ENCODE data around the gene STXBP5. TPM values are rescaled to one million over a fixed set of nuclear protein-coding genes. Genes with fewer than 3 reads are reported as not detected.

Gene STXBP5
- total RNA-seq, 3 donors from 2014 or later (not counting 1 experiment from before 2014, with no cell fraction given), result 22.9 to 43.9 (median 35.9) TPM

- Mint-ChIP-seq H3K36me3 (no peaks in the 10 kb centered on the region), H3K9me3 (peaks cover 5 to 7% of the 10 kb centered on the region in 2 donors), H3K4me1 (peaks cover 0 to 2% of the 10 kb centered on the region in 2 donors), H3K4me3 (no peak overlapping the region), H3K27ac (no peak overlapping the region), H3K27me3 (ENCODE audit: low read depth in 2 of 2) (peaks cover 0 to 3% of the 10 kb centered on the region in 2 donors)
- Histone ChIP-seq H3K36me3 (ENCODE audit: control insufficient read depth, insufficient read depth, low read length) (no peaks in the 10 kb centered on the region), H3K4me1 (ENCODE audit: control insufficient read depth, insufficient read depth, low read length) (no peaks in the 10 kb centered on the region), H3K27ac (ENCODE audit: low read length) (no peak overlapping the region), H3K4me3 (ENCODE audit: low read length) (no peak overlapping the region), H3K9me3 (ENCODE audit: control insufficient read depth, insufficient read depth, low read length) (no peaks in the 10 kb centered on the region), H3K27me3 (ENCODE audit: control insufficient read depth, insufficient read depth, low read length) (no peaks in the 10 kb centered on the region)
- WGBS (ENCODE audit: insufficient coverage), result 84% methylated on average over 3 of the region's 4 CpGs
- TF ChIP-seq CTCF (IDR thresholded peaks at IDR 0.05), result no peak
- no peak for ATAC-seq
- intact Hi-C loops (cut with micrococcal nuclease), result no loop called here
- no peak for DNase-seq
These were observed 214.3 kb downstream of the STXBP5 start for GRCh38 chr6:147418523-147418922.

- peaks cover 0 to 6% of the 10 kb centered on the region in 2 donors for H3K4me1 Mint-ChIP-seq
- no peak overlapping the region for H3K27ac Mint-ChIP-seq
- Histone ChIP-seq H3K4me1 (ENCODE audit: control insufficient read depth, insufficient read depth, low read length) (no peaks in the 10 kb centered on the region), H3K4me3 (ENCODE audit: low read length) (no peak overlapping the region), H3K36me3 (ENCODE audit: control insufficient read depth, insufficient read depth, low read length) (no peaks in the 10 kb centered on the region), H3K27ac (ENCODE audit: low read length) (no peak overlapping the region), H3K27me3 (ENCODE audit: control insufficient read depth, insufficient read depth, low read length) (no peaks in the 10 kb centered on the region), H3K9me3 (ENCODE audit: control insufficient read depth, insufficient read depth, low read length) (no peaks in the 10 kb centered on the region)
- peaks cover 5 to 9% of the 10 kb centered on the region in 2 donors for H3K9me3 Mint-ChIP-seq
- ATAC-seq, result no peak
- H3K4me3 Mint-ChIP-seq, result no peak overlapping the region
- TF ChIP-seq CTCF (IDR thresholded peaks at IDR 0.05), result no peak
- H3K36me3 Mint-ChIP-seq, result no peaks in the 10 kb centered on the region
- peaks cover 0 to 3% of the 10 kb centered on the region in 2 donors for H3K27me3 Mint-ChIP-seq (ENCODE audit: low read depth in 2 of 2)
- no peak for DNase-seq
- intact Hi-C loops (cut with micrococcal nuclease), result no loop called here
These were observed 217.7 kb downstream of the STXBP5 start for GRCh38 chr6:147421903-147422302.

GRCh38 chr6:147423111-147423510 lies 218.9 kb downstream of the STXBP5 start:
- ATAC-seq (no peak), DNase-seq (no peak)
- intact Hi-C loops (cut with micrococcal nuclease), result no loop called here
- Histone ChIP-seq H3K4me3 (ENCODE audit: low read length) (no peak overlapping the region), H3K36me3 (ENCODE audit: control insufficient read depth, insufficient read depth, low read length) (no peaks in the 10 kb centered on the region), H3K4me1 (ENCODE audit: control insufficient read depth, insufficient read depth, low read length) (no peaks in the 10 kb centered on the region), H3K27ac (ENCODE audit: low read length) (no peak overlapping the region), H3K27me3 (ENCODE audit: control insufficient read depth, insufficient read depth, low read length) (no peaks in the 10 kb centered on the region), H3K9me3 (ENCODE audit: control insufficient read depth, insufficient read depth, low read length) (no peaks in the 10 kb centered on the region)
- Mint-ChIP-seq H3K36me3 (no peaks in the 10 kb centered on the region), H3K27me3 (ENCODE audit: low read depth in 2 of 2) (peaks cover 0 to 3% of the 10 kb centered on the region in 2 donors), H3K9me3 (peaks cover 5 to 9% of the 10 kb centered on the region in 2 donors), H3K4me1 (peaks cover 0 to 6% of the 10 kb centered on the region in 2 donors), H3K4me3 (no peak overlapping the region), H3K27ac (no peak overlapping the region)
- WGBS (ENCODE audit: insufficient coverage), result 93% methylated on average over 11 of the region's 11 CpGs
- no peak for TF ChIP-seq CTCF (IDR thresholded peaks at IDR 0.05)

- Histone ChIP-seq H3K4me1 (ENCODE audit: control insufficient read depth, insufficient read depth, low read length) (no peaks in the 10 kb centered on the region), H3K4me3 (ENCODE audit: low read length) (no peak overlapping the region), H3K27ac (ENCODE audit: low read length) (no peak overlapping the region), H3K27me3 (ENCODE audit: control insufficient read depth, insufficient read depth, low read length) (no peaks in the 10 kb centered on the region), H3K36me3 (ENCODE audit: control insufficient read depth, insufficient read depth, low read length) (no peaks in the 10 kb centered on the region), H3K9me3 (ENCODE audit: control insufficient read depth, insufficient read depth, low read length) (no peaks in the 10 kb centered on the region)
- TF ChIP-seq CTCF (IDR thresholded peaks at IDR 0.05), result no peak
- Mint-ChIP-seq H3K36me3 (no peaks in the 10 kb centered on the region), H3K9me3 (peaks cover 0 to 3% of the 10 kb centered on the region in 2 donors), H3K27me3 (ENCODE audit: low read depth in 2 of 2) (no peaks in the 10 kb centered on the region), H3K4me1 (no peaks in the 10 kb centered on the region), H3K27ac (no peak overlapping the region), H3K4me3 (no peak overlapping the region)
- intact Hi-C loops (cut with micrococcal nuclease), result no loop called here
- ATAC-seq, result no peak
- DNase-seq, result no peak
- WGBS (ENCODE audit: insufficient coverage), result 96% methylated on average over 3 of the region's 3 CpGs
These were observed 225.6 kb downstream of the STXBP5 start for GRCh38 chr6:147429794-147430193.
